ENCODE results near the gene AFP.

AFP gene

GRCh38 chr4:73420615-73421014 lies 15.4 kb upstream of the AFP start:
- ATAC-seq, result no peak
- TF ChIP-seq ISL1 (CRISPR knock-in tag; IDR thresholded peaks at IDR 0.05) (no peak), PATZ1 (CRISPR knock-in tag; IDR thresholded peaks at IDR 0.05; ENCODE audit: borderline replicate concordance) (no peak), POU6F1 (CRISPR knock-in tag; IDR thresholded peaks at IDR 0.05; ENCODE audit: borderline replicate concordance, low read depth) (no peak), OSR1 (CRISPR knock-in tag; IDR thresholded peaks at IDR 0.05) (no peak), TSHZ2 (CRISPR knock-in tag; IDR thresholded peaks at IDR 0.05) (no peak), BACH2 (CRISPR knock-in tag; IDR thresholded peaks at IDR 0.05; ENCODE audit: borderline replicate concordance) (no peak), ESRRG (CRISPR knock-in tag; IDR thresholded peaks at IDR 0.05) (no peak), RARB (CRISPR knock-in tag; IDR thresholded peaks at IDR 0.05) (no peak), CSRNP3 (CRISPR knock-in tag; IDR thresholded peaks at IDR 0.05) (no peak), ZNF565 (CRISPR knock-in tag; conservative IDR thresholded peaks at IDR 0.05; ENCODE audit: low read depth) (no peak), ZFP3 (CRISPR knock-in tag; IDR thresholded peaks at IDR 0.05) (no peak), SNAI2 (CRISPR knock-in tag; IDR thresholded peaks at IDR 0.05) (no peak), ZC3H10 (CRISPR knock-in tag; IDR thresholded peaks at IDR 0.05) (no peak), GLIS3 (CRISPR knock-in tag; IDR thresholded peaks at IDR 0.05) (no peak), ZFP30 (CRISPR knock-in tag; IDR thresholded peaks at IDR 0.05) (no peak), TOX (CRISPR knock-in tag; IDR thresholded peaks at IDR 0.05; ENCODE audit: borderline replicate concordance) (no peak), ARNTL (CRISPR knock-in tag; IDR thresholded peaks at IDR 0.05; ENCODE audit: borderline replicate concordance, low read depth) (no peak), CREB5 (CRISPR knock-in tag; IDR thresholded peaks at IDR 0.05; ENCODE audit: low read depth) (no peak)

GRCh38 chr4:73421708-73422457 lies 14.1 kb upstream of the AFP start:
- ATAC-seq, result no peak
- TF ChIP-seq ZFP30 (CRISPR knock-in tag; IDR thresholded peaks at IDR 0.05), result no peak
- TF ChIP-seq ZFP3 (CRISPR knock-in tag; IDR thresholded peaks at IDR 0.05), result no peak
- TF ChIP-seq ARNTL (CRISPR knock-in tag; IDR thresholded peaks at IDR 0.05; ENCODE audit: borderline replicate concordance, low read depth), result no peak
- TF ChIP-seq ZNF70 (CRISPR knock-in tag; IDR thresholded peaks at IDR 0.05), result no peak
- TF ChIP-seq CSRNP3 (CRISPR knock-in tag; IDR thresholded peaks at IDR 0.05), result no peak
- no peak for TF ChIP-seq GLIS3 (CRISPR knock-in tag; IDR thresholded peaks at IDR 0.05)
- TF ChIP-seq POU6F1 (CRISPR knock-in tag; IDR thresholded peaks at IDR 0.05; ENCODE audit: borderline replicate concordance, low read depth), result no peak
- no peak for TF ChIP-seq SNAI2 (CRISPR knock-in tag; IDR thresholded peaks at IDR 0.05)
- TF ChIP-seq ISL1 (CRISPR knock-in tag; IDR thresholded peaks at IDR 0.05), result no peak
- TF ChIP-seq PATZ1 (CRISPR knock-in tag; IDR thresholded peaks at IDR 0.05; ENCODE audit: borderline replicate concordance), result no peak
- no peak for TF ChIP-seq RARB (CRISPR knock-in tag; IDR thresholded peaks at IDR 0.05)
- TF ChIP-seq PPARA (CRISPR knock-in tag; IDR thresholded peaks at IDR 0.05; ENCODE audit: borderline replicate concordance), result no peak
